Activated CD4-positive, alpha-beta T cell treated with anti-CD3 and anti-CD28 coated beads for 36 hours (primary cell): ENCODE measurements around the gene THRB. TPM values are rescaled to one million over a fixed set of nuclear protein-coding genes. Genes with fewer than 3 reads are reported as not detected.

Source experiments
- ATAC-seq: fragments of 200-7000 bp; cut with Tn5 transposase; one replicate; pipeline ENCODE4 v1.10.0; 2021; ENCODE audit warnings: mild to moderate bottlenecking, moderate library complexity
- CTCF ChIA-PET: fragments of 350-600 bp; sonication (Branson Sonifier 250); formaldehyde crosslinking; loops from one replicate; lab custom pipeline; 2021; ENCODE audit warnings: antibody characterized with exemption; lab: Charles Lee
- POLR2A ChIA-PET: fragments of 350-600 bp; sonication (Branson Sonifier 250); formaldehyde crosslinking; loops from one replicate; lab custom pipeline; 2021; ENCODE audit warnings: antibody characterized with exemption, inconsistent platforms; lab: Charles Lee
- DNase-seq: peaks from one replicate; pipeline ENCODE4 v3.0.0-alpha.2; 2020
- H3K27ac Mint-ChIP-seq: one replicate; pipeline ENCODE4 v1.8.0; 2021; ENCODE audit warnings: mixed read lengths
- H3K27me3 Mint-ChIP-seq: one replicate; pipeline ENCODE4 v1.8.0; 2021; ENCODE audit warnings: mixed read lengths
- H3K36me3 Mint-ChIP-seq: one replicate; pipeline ENCODE4 v1.8.0; 2021; ENCODE audit warnings: low read depth, mixed read lengths
- H3K4me1 Mint-ChIP-seq: one replicate; pipeline ENCODE4 v1.8.0; 2021; ENCODE audit warnings: mixed read lengths
- H3K4me3 Mint-ChIP-seq: one replicate; pipeline ENCODE4 v1.8.0; 2021; ENCODE audit warnings: mild to moderate bottlenecking, moderate library complexity, mixed read lengths
- H3K9me3 Mint-ChIP-seq: one replicate; pipeline ENCODE4 v1.8.0; 2021; ENCODE audit warnings: low read depth, mixed read lengths
- intact Hi-C, 2 experiments: fragments of 100-400 bp; cut with DNase I in 1 of 2; cut with micrococcal nuclease in 1 of 2; formaldehyde crosslinking; loops; one replicate each; pipeline versions ENCODE4 v1.14.2 to v1.15.1; 2022 to 2024; cut with DNase I, micrococcal nuclease
- total RNA-seq, 2 experiments: library from RNA; stranded (reverse); gene quantifications; one replicate each; pipeline ENCODE4 v1.2.3, GENCODE V29; 2021

The THRB gene
- total RNA-seq, 2 experiments from 2014 or later, result not detected

DNA sequence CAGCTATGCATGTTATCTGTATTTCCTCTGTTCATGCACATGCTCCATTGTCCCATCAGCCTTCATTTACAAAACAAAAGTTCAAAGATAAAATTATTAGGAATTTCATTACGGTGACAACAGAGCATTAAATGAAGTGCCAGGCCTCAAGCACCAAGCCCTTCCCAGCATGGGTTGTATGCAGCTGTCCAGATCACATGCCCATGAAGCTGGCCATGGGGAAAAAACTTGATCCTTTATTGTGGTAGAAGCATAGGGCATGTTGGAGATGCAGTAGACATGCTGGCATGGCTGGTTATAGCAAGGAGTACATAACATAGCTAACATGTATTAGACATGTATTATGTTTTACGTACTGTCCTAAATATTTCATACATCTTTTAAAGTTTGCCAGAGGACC lies 4.1 kb upstream of the THRB start:
- Mint-ChIP-seq H3K4me3 (no peak overlapping the region), H3K9me3 (no peaks in the 10 kb centered on the region), H3K36me3 (no peaks in the 10 kb centered on the region), H3K27ac (no peak overlapping the region), H3K4me1 (peaks cover 10% of the 10 kb centered on the region), H3K27me3 (peaks cover 35% of the 10 kb centered on the region)
- DNase-seq, result no peak
- CTCF ChIA-PET, result no interaction called here
- intact Hi-C loops, result loop anchor here (5.0 to 10.0 kb wide), 3 partner anchors 179 to 504 kb away; no protein-coding TSS in a partner anchor
- POLR2A ChIA-PET, result no interaction called here
- no peak for ATAC-seq

GRCh38 chr3:24498391-24498790 lies 3.7 kb upstream of the THRB start:
- peak; percentile 68 for ATAC-seq

GRCh38 chr3:24497942-24498341 lies 3.3 kb upstream of the THRB start:
- DNase-seq (no peak), ATAC-seq (no peak)
- H3K27me3 Mint-ChIP-seq, result peaks cover 42% of the 10 kb centered on the region
- H3K4me3 Mint-ChIP-seq, result no peak overlapping the region
- ChIA-PET POLR2A (no interaction called here), CTCF (no interaction called here)
- H3K27ac Mint-ChIP-seq, result no peak overlapping the region
- intact Hi-C loops, result loop anchor here (5.0 to 10.0 kb wide), 3 partner anchors 179 to 503 kb away; no protein-coding TSS in a partner anchor
- H3K4me1 Mint-ChIP-seq, result peaks cover 5% of the 10 kb centered on the region
- no peaks in the 10 kb centered on the region for H3K36me3 Mint-ChIP-seq
- no peaks in the 10 kb centered on the region for H3K9me3 Mint-ChIP-seq

More at GRCh38 chr3:24498391-24498790, 3.7 kb upstream of the THRB start:
- Mint-ChIP-seq H3K27me3 (peaks cover 38% of the 10 kb centered on the region), H3K4me3 (no peak overlapping the region), H3K36me3 (no peaks in the 10 kb centered on the region), H3K9me3 (no peaks in the 10 kb centered on the region), H3K4me1 (peaks cover 10% of the 10 kb centered on the region), H3K27ac (no peak overlapping the region)
- POLR2A ChIA-PET, result no interaction called here
- peak; percentile 56 for DNase-seq
- CTCF ChIA-PET, result no interaction called here
- intact Hi-C loops, result loop anchor here (5.0 to 10.0 kb wide), 3 partner anchors 179 to 504 kb away; no protein-coding TSS in a partner anchor

- Mint-ChIP-seq H3K4me3 (no peak overlapping the region), H3K27me3 (peaks cover 46% of the 10 kb centered on the region), H3K36me3 (no peaks in the 10 kb centered on the region), H3K9me3 (no peaks in the 10 kb centered on the region), H3K4me1 (peaks cover 2% of the 10 kb centered on the region), H3K27ac (no peak overlapping the region)
- intact Hi-C loops, result loop anchor here (5.0 to 10.0 kb wide), 3 partner anchors 180 to 502 kb away; no protein-coding TSS in a partner anchor
- DNase-seq (peak; percentile 10), ATAC-seq (no peak)
- ChIA-PET CTCF (interaction anchor here (0.6 kb wide), 1 partner anchor 757 kb away, joined by 3 read pairs; no protein-coding TSS in a partner anchor), POLR2A (no interaction called here)
These were observed 2.2 kb upstream of the THRB start for GRCh38 chr3:24496529-24497482.

- Mint-ChIP-seq H3K9me3 (no peaks in the 10 kb centered on the region), H3K27ac (no peak overlapping the region), H3K27me3 (peaks cover 53% of the 10 kb centered on the region), H3K4me1 (peaks cover 2% of the 10 kb centered on the region), H3K36me3 (no peaks in the 10 kb centered on the region), H3K4me3 (peak overlapping the region; percentile 30)
- intact Hi-C loops, result loop anchor here (5.0 to 10.0 kb wide), 3 partner anchors 182 to 501 kb away; no protein-coding TSS in a partner anchor
- DNase-seq (no peak), ATAC-seq (no peak)
- ChIA-PET POLR2A (no interaction called here), CTCF (no interaction called here)
These were observed 810 bp upstream of the THRB start for GRCh38 chr3:24495326-24495994.

- POLR2A ChIA-PET, result no interaction called here
- Mint-ChIP-seq H3K27ac (no peak overlapping the region), H3K36me3 (no peaks in the 10 kb centered on the region), H3K9me3 (no peaks in the 10 kb centered on the region), H3K27me3 (peaks cover 51% of the 10 kb centered on the region), H3K4me3 (no peak overlapping the region), H3K4me1 (peaks cover 2% of the 10 kb centered on the region)
- CTCF ChIA-PET, result no interaction called here
- DNase-seq (peak; percentile 7), ATAC-seq (no peak)
- intact Hi-C loops, result loop anchor here (10.0 kb wide), 2 partner anchors 489 to 499 kb away; no protein-coding TSS in a partner anchor
These were observed 668 bp downstream of the THRB start for GRCh38 chr3:24493746-24494617.

- Mint-ChIP-seq H3K4me3 (no peak overlapping the region), H3K36me3 (no peaks in the 10 kb centered on the region), H3K9me3 (no peaks in the 10 kb centered on the region), H3K27me3 (peaks cover 49% of the 10 kb centered on the region), H3K4me1 (peaks cover 2% of the 10 kb centered on the region), H3K27ac (no peak overlapping the region)
- ATAC-seq (no peak), DNase-seq (no peak)
- ChIA-PET CTCF (no interaction called here), POLR2A (no interaction called here)
- intact Hi-C loops, result loop anchor here (10.0 kb wide), 2 partner anchors 488 to 498 kb away; no protein-coding TSS in a partner anchor
These were observed 1.6 kb downstream of the THRB start for GRCh38 chr3:24492971-24493551.

- DNase-seq, result no peak
- no peaks in the 10 kb centered on the region for H3K9me3 Mint-ChIP-seq
- POLR2A ChIA-PET, result no interaction called here
- no peak for ATAC-seq
- H3K27me3 Mint-ChIP-seq, result peaks cover 34% of the 10 kb centered on the region
- H3K27ac Mint-ChIP-seq, result no peak overlapping the region
- H3K4me3 Mint-ChIP-seq, result no peak overlapping the region
- CTCF ChIA-PET, result no interaction called here
- intact Hi-C loops, result loop anchor here (10.0 kb wide), 2 partner anchors 485 to 495 kb away; no protein-coding TSS in a partner anchor
- no peaks in the 10 kb centered on the region for H3K36me3 Mint-ChIP-seq
- H3K4me1 Mint-ChIP-seq, result peaks cover 2% of the 10 kb centered on the region
These were observed 4.5 kb downstream of the THRB start for GRCh38 chr3:24490151-24490550.

DNA sequence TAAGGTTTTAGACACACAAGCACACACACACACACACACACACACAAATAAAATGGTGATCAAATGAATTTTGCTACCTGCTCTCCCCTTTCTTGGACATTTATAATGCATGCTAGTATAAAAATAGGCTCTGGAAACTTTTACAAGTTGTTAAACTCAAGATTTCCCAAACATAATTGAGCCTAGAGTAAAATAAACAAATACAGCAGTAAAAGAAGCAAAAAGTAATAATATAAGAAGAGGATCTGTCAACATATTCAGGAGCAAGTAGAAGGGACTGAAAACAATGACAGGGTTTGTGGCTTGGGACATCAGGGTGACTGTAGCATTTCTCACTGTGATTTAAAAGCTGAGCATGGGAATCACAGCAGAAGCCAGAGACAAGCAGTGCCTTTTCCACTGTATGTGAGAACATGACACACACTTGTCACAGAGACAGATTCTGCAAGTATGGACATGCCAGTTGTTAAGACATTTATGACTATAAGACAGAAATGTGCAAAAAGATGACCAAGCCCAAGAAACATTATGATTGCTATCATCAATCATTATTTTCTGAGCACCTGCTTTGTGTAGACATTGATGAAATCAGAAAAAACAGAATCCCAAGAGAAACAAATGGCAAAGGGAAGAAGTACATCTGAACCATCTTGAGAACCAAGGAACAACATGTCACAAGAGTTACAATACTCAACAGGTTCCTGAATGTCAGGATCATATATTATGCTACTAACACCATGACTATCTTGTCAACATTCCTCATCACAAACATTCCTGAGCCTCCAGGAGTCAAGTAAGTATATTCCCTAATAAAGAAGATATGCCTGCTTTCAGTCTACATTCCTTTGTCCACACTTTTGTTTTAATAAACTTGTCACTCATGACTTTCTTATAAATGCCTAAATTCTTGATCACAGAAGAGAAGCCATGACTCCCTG lies 7.1 kb downstream of the THRB start:
- peaks cover 20% of the 10 kb centered on the region for H3K27me3 Mint-ChIP-seq
- H3K9me3 Mint-ChIP-seq, result no peaks in the 10 kb centered on the region
- DNase-seq, result no peak
- ATAC-seq, result no peak
- intact Hi-C loops, result no loop called here
- H3K4me3 Mint-ChIP-seq, result no peak overlapping the region
- CTCF ChIA-PET, result no interaction called here
- no peak overlapping the region for H3K27ac Mint-ChIP-seq
- POLR2A ChIA-PET, result no interaction called here
- H3K36me3 Mint-ChIP-seq, result no peaks in the 10 kb centered on the region
- no peaks in the 10 kb centered on the region for H3K4me1 Mint-ChIP-seq

DNA sequence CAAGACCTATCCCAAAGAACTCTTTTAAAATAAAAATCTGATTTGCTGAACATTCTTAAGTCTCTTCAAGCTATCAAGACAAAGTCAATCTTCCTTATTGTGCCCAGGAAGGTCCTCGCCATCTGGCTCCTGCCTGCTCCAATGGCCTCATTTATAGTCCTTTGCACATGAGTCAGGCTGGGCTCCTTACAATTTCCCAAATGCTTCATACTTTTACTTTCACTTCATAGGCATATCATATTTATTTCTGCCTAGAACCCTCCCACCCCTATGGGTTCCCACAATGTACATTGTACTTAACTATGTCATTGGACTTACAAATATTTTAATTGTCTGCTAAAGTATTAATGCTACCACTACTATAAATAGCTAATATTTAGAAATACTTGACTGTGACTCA lies 9.1 kb downstream of the THRB start:
- no peak overlapping the region for H3K4me3 Mint-ChIP-seq
- intact Hi-C loops, result no loop called here
- CTCF ChIA-PET, result no interaction called here
- no peak overlapping the region for H3K27ac Mint-ChIP-seq
- H3K4me1 Mint-ChIP-seq, result no peaks in the 10 kb centered on the region
- ATAC-seq, result no peak
- DNase-seq, result no peak
- no peaks in the 10 kb centered on the region for H3K36me3 Mint-ChIP-seq
- H3K27me3 Mint-ChIP-seq, result peaks cover 9% of the 10 kb centered on the region
- POLR2A ChIA-PET, result no interaction called here
- no peaks in the 10 kb centered on the region for H3K9me3 Mint-ChIP-seq
